ENCODE measurements around the gene MARCO.
"Not testable (repeated sequence)": the region's sequence is repeated elsewhere in the genome, so short reads cannot be mapped to it uniquely, and the experiment has no call there.

The MARCO gene

GRCh38 chr2:118975133-118975532, 33.1 kb downstream of the MARCO start:
- DNase-seq: no peak

GRCh38 chr2:118978064-118978463, 36.1 kb downstream of the MARCO start:
- DNase-seq: no peak

GRCh38 chr2:118979152-118979861, 37.3 kb downstream of the MARCO start:
- DNase-seq: no peak

DNA sequence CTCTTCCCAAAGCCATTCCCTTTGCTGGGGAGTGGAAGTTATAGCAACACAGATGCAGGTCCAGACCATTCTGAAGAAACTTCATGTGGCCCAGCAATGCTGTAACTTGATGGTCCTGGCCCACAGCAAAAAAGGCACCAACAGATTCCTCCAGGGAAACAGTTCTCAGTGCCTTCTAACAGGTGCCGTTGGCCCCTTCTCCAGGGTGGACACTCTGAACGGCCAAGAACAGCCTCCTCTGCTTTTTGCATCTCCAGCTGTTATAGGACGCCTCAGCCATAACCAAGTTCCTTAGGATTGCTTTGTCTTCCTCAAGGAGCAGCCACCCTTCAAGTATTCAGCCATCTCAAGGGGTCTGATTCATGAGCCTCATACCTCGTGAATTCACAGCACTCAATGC, 38.0 kb downstream of the MARCO start:
- DNase-seq: no peak

GRCh38 chr2:118980573-118980972, 38.6 kb downstream of the MARCO start:
- no peak for DNase-seq

GRCh38 chr2:118981632-118982031, 39.6 kb downstream of the MARCO start:
- DNase-seq: no peak

- no peak for DNase-seq
Measured at GRCh38 chr2:118982039-118982438, 40.0 kb downstream of the MARCO start.

GRCh38 chr2:118983133-118983532, 41.1 kb downstream of the MARCO start:
- DNase-seq: no peak

DNA sequence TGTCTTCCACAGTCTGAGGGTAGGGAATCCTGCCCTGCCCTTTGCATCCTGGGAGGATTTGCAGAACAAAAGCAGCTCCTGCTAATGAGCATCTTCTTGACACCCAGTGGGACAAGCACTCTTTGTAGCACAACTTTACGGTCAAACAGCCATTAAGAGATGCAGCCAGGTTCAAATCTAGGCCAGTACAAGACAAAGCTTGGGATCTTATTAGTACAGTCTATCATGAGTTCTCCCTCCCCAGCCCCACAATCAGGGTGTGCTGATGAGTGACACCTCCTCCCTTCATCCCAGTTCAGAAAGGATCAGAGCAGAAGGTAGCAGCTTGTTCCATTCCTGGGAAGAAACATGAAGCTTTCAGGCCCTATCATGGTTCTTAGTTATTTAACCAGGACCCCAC, 41.9 kb downstream of the MARCO start:
- DNase-seq: no peak

DNA sequence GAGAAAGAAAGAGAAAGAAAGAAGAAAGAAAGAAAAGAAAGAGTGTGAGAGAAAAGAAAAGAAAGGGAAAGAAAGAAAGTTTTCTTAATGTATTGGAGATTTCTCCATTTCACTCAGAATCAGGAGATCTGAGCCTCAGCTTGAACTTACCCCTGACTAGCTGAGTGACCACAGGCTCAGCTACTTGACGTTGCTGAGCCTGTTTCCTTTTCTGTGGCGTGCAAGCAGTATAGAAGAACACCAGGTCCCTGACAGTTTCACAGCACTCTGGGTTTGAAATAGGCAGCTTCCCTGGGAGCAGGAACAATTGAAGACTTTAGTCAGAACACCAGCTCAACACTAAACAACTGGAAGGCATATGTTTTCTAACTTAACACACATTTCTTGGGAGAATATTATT, 44.7 kb downstream of the MARCO start:
- DNase-seq: no peak

GRCh38 chr2:118987886-118988285, 45.9 kb downstream of the MARCO start:
- DNase-seq: no peak

- no peak for DNase-seq
Measured at GRCh38 chr2:118988706-118989105, 46.7 kb downstream of the MARCO start.

DNA sequence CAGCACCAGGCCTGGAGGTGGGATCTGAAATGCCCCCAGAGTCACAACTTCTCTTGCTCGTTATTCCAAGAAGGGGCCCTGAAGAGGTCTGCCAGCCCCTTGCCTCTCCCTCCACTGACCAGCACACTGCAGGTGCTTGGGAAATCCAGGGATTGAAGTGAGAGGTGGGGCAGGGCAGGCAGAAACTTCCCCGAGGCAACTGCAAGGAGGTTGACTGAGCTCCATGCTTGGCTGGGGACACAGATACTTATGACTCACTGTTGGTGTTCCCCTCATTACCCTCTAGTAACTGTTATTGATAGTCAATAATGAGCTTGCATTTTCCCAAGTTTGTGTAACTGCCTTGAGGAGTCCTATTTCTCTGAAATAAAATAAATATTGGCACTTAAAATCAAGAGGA, 47.5 kb downstream of the MARCO start:
- DNase-seq: no peak

DNA sequence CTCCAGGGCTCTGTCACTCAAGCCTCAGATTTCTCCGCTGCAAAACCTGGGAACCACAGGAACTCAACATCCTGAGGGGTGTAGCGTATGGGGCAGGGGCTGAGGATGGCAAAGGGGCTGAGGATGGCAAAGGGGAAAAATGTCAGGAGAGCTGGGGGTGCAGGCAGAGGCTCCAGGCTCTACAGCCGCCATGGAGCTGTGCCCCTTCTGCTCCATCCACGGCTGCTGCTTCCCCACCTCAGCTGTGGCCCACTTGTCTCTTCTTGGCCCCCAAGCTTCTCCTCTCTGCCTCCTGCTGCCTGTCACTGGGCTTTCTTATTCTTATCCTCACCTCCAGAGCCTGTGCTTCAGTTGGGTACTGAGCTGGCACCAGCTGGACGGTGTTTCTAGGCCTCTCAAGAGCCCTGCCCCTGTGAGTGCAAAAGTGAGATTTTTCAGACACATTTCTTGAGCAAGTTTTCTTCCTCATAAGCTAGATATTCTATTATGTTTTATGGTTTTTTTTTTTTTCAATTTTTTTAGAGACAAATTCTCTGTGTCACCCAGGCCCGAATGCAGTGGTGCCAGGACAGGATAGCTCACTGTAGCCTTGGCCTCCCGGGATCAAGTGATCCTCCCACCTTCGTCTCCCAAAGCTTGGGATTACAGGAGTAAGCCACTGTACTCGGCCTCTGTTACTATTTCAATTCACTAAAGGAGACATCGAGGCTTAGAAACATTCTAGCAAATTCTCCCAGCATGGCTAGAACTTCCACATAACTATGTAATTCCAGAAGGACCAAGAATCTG, 49.0 kb downstream of the MARCO start:
- no peak for DNase-seq

GRCh38 chr2:118991554-118991953, 49.6 kb downstream of the MARCO start:
- DNase-seq: no peak

DNA sequence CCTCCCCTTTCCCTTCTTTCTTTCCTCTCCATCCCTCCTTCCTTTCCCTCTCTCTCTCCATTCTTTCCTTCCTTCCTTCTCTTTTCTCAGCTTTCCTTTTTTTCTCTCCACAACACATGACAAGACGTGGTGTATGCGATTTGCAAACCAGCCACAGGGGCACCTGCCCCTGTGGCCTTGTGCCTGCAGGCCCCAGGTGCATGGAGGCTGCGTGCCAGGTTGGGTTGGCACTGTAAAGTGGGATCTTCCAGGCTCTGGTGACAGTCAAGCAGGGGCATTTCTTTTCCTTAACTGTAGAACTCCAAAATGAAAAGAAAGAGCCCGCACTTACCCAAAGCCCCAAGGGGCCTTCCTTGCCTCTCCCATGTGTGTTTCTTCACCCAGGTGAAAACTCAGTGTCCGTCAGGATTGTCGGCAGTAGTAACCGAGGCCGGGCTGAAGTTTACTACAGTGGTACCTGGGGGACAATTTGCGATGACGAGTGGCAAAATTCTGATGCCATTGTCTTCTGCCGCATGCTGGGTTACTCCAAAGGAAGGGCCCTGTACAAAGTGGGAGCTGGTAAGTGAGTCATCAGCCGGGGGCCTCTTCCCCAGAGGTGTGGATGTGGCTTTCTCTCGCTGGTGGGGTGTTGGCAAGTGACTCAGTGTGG, 50.9 kb downstream of the MARCO start:
- DNase-seq: no peak

- no peak for DNase-seq
Measured at GRCh38 chr2:118993392-118993752, 51.4 kb downstream of the MARCO start.

DNA sequence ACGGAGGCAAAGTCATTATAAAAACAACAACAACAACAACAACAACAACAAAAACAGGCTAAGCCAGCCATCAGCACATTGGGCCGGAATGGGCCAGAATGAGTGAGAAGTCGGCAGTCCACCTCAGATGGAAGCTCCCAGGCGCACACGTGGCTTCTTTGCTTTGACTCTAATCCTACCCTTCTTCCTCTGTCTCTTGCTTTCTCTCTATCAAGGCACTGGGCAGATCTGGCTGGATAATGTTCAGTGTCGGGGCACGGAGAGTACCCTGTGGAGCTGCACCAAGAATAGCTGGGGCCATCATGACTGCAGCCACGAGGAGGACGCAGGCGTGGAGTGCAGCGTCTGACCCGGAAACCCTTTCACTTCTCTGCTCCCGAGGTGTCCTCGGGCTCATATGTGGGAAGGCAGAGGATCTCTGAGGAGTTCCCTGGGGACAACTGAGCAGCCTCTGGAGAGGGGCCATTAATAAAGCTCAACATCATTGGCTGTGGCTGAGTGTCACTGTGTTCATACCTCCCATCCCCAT, 52.2 kb downstream of the MARCO start:
- no peak for DNase-seq

DNA sequence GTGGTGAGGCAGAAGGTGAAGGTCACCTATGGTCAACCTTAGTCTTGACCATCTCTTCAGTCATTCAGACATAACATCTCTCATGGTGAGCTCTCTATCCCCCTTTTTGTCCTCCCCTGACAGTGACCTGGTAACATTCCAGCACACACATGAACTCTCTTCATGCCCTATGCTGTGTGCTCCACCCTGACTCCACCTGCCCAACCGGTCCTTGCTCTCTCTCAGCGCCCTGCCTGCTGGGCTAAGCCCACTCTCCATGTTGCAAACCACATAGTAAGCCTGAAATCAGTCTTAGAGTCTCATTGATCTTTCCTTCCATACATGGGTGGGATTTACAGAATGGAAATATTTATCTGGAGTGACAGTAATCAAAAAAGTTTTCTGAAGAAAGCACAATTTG, 52.8 kb downstream of the MARCO start:
- no peak for DNase-seq

DNA sequence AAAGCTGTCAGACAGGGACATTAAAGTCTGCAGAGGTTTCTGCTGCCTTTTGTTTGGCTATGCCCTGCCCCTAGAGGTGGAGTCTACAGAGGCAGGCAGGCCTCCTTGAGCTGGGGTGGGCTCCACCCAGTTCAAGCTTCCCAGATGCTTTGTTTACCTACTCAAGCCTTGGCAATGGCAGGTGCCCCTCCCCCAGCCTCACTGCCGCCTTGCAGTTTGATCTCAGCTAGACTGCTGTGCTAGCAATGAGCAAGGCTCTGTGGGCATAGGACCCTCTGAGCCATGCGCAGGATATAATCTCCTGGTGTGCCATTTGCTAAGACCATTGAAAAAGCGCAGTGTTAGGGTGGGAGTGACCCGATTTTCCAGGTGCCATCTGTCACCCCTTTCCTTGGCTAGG, 61.9 kb downstream of the MARCO start:
- DNase-seq: not testable (repeated sequence)

- DNase-seq: no peak
Measured at GRCh38 chr2:119004602-119005001, 62.6 kb downstream of the MARCO start.

- no peak for DNase-seq
Measured at GRCh38 chr2:119005051-119005450, 63.1 kb downstream of the MARCO start.

- DNase-seq: no peak
Measured at GRCh38 chr2:119005555-119005954, 63.6 kb downstream of the MARCO start.

- no peak for DNase-seq
Measured at GRCh38 chr2:119006441-119006840, 64.4 kb downstream of the MARCO start.

Data from fibroblast of skin of back (primary cell).